ENCODE results near the gene PAX6.

- TF ChIP-seq GATA3 (IDR thresholded peaks at IDR 0.05; ENCODE audit: low read depth, low read length) (no peak), GATA2 (IDR thresholded peaks at IDR 0.05; ENCODE audit: low read depth, low read length) (no peak)
Measured at GRCh38 chr11:31780078-31780477, 31.0 kb downstream of the PAX6 start.
